GM12864 (cell line): Measurements from ENCODE around the gene ANO10.
"Not testable (repeated sequence)": the region's sequence is repeated elsewhere in the genome, so short reads cannot be mapped to it uniquely, and the experiment has no call there.

ENCODE experiments used
- DNase-seq: peaks from one replicate; pipeline ENCODE4 v3.0.0-alpha.2; 2011; ENCODE audit warnings: low read depth
- H3K4me3 ChIP-seq: 2 replicates; pipeline ENCODE4 v1.5.1; 2011; ENCODE audit warnings: mild to moderate bottlenecking, low read depth, low read length, control low read depth
- TF ChIP-seq, protein P1 (sequence below): IDR thresholded peaks from 2 replicates; pipeline ENCODE4 v1.5.1; 2011; ENCODE audit warnings: low read depth, mild to moderate bottlenecking, moderate library complexity, low read length, control low read depth, inconsistent platforms; ENCODE audit errors: missing control alignments

Gene ANO10, protein sequence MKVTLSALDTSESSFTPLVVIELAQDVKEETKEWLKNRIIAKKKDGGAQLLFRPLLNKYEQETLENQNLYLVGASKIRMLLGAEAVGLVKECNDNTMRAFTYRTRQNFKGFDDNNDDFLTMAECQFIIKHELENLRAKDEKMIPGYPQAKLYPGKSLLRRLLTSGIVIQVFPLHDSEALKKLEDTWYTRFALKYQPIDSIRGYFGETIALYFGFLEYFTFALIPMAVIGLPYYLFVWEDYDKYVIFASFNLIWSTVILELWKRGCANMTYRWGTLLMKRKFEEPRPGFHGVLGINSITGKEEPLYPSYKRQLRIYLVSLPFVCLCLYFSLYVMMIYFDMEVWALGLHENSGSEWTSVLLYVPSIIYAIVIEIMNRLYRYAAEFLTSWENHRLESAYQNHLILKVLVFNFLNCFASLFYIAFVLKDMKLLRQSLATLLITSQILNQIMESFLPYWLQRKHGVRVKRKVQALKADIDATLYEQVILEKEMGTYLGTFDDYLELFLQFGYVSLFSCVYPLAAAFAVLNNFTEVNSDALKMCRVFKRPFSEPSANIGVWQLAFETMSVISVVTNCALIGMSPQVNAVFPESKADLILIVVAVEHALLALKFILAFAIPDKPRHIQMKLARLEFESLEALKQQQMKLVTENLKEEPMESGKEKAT

DNA sequence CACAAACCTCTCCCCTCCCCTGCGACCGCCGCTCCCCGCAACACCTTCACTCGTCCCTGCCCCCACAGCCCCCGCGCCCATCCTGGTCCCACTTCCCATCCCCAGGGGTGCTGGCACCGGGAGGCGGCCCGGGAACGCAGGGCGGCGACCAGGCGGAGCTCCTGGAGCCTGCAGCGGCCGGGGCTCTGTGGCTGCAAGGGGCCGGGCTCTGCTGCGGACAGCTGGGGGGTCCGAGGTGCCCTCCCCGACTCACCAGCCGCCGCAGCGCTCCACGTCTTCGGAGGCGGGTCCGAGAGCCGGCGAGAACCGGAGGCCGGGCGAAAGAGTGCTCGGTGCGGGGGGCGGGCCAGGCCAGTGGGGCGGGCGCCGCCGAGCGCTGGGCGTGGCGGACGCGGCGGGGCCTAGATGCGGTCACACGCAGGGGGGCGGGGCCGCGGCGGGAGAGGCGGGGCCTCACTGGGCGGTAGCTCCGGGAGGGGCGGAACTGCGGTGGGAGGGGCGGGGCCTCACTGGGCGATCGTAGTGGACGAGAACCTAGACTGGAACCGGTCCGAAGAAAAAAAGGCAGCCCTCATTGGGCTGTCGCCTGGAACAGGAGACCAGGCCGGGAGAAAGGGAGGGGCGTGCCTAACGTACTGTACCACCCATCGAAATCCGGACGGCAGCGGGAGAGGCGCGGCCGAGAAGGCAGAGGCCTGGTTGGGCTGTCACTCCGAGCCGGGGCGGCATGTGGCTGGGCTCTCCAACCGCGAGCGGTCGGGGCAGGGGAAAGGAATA is at the start of gene ANO10:
TSS of gene ANO10 (minus strand) at position 356 of the 777 bp plus-strand sequence. CDS start 16,159 bp downstream, outside the sequence.
- TF ChIP-seq, protein P1, sequence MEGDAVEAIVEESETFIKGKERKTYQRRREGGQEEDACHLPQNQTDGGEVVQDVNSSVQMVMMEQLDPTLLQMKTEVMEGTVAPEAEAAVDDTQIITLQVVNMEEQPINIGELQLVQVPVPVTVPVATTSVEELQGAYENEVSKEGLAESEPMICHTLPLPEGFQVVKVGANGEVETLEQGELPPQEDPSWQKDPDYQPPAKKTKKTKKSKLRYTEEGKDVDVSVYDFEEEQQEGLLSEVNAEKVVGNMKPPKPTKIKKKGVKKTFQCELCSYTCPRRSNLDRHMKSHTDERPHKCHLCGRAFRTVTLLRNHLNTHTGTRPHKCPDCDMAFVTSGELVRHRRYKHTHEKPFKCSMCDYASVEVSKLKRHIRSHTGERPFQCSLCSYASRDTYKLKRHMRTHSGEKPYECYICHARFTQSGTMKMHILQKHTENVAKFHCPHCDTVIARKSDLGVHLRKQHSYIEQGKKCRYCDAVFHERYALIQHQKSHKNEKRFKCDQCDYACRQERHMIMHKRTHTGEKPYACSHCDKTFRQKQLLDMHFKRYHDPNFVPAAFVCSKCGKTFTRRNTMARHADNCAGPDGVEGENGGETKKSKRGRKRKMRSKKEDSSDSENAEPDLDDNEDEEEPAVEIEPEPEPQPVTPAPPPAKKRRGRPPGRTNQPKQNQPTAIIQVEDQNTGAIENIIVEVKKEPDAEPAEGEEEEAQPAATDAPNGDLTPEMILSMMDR = no peak
- peak within 1 kb of the TSS; percentile 67 for H3K4me3 ChIP-seq
- DNase-seq = peak; percentile 90

DNA sequence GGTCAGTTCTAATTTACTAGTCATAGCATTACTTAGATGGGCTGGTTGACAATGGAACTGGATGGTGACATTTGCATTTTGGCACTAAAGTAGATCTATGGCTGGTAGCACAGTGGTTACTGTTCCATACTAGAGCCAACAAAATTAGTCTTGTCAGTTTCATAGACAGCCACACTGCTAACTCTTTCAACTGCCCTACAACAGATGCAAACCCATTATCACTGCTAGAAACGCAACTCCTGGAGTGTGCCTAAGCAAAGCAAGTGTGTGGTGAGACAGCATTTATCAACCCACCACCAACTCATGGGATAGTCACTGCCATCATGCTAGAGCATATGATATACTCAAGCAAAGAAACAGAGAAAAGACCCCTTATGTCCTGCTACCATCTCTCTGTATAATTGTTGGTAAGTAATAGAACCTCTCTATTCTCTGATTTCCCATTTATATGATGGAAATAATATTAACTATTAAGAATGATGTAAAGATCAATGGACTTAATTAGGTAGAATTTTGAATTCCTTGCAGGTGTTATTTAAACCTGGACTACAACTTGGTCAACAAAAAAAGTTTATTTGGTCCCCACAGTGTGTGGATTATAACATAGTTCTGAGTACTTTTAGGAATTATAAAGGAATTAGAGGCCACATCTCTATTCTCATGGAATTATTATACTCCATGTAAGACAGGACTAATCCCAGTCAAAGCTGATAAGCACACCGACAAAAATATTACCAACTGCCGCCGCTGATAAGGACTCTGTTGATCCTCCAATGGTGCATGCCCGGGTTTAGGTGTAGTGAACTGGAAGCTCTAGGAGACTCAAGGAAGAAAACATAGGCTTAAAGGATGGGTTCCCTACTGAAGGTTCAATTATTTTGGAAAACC is 49.1 kb upstream of the ANO10 start:
- TF ChIP-seq, protein P1 = no peak

DNA sequence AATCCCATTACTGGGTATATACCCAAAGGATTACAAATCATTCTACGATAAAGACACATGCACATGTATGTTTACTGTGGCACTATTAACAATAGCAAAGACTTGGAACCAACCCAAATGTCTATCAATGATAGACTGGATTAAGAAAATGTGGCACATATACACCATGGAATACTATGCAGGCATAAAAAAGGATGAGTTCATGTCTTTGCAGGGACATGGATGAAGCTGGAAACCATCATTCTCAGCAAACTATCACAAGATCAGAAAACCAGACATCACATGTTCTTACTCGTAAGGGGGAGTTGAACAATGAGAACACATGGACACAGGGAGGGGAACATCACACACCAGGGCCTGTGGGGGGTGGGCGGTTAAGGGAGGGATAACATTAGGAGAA is 43.2 kb upstream of the ANO10 start:
- not testable (repeated sequence) for H3K4me3 ChIP-seq, DNase-seq

More for the DNA sequence above, 49.1 kb upstream of the ANO10 start:
- no peak for DNase-seq
- no peak overlapping the region for H3K4me3 ChIP-seq

DNA sequence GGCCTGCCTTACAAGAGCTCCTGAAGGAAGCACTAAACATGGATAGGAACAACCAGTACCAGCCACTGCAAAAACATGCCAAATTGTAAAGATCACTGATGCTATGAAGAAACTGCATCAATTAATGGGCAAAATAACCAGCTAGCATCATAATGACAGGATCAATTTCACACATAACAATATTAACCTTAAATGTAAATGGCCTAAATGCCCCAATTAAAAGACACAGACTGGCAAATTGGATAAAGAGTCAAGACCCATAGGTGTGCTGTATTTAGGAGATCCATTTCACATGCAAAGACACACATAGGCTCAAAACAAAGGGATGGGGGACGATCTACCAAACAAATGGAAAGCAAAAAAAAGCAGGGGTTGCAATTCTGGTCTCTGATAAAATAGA is 39.6 kb upstream of the ANO10 start:
- H3K4me3 ChIP-seq = not testable (repeated sequence)

DNA sequence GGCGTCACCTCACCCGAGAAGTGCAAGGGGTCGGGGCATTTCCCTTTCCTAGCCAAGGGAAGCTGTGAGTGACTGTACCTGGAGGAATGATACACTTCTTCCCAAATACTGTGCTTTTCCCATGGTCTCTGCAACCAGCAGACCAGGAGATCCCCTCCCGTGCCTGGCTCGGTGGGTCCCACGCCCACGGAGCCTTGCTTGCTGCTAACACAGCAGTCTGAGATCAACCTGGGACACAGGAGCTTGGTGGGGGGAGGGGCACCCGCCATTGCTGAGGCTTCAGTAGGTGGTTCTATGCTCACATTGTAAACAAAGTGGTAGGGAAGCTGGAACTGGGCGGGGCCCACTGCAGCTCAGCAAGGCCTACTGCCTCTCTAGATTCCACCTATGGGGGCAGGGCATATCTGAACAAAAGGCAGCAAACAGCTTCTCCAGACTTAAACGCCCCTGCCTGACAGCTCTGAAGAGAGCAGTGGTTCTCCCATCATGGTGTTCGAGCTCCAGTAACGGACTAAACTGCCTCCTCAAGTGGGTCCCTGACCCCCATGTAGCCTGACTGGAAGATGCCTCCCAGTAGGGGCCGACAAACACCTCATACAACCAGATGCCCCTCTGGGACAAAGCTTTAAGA is 37.6 kb upstream of the ANO10 start:
- no peak overlapping the region for H3K4me3 ChIP-seq
- DNase-seq = no peak
- TF ChIP-seq, protein P1 = no peak

More for the DNA sequence above, 39.6 kb upstream of the ANO10 start:
- not testable (repeated sequence) for DNase-seq

DNA sequence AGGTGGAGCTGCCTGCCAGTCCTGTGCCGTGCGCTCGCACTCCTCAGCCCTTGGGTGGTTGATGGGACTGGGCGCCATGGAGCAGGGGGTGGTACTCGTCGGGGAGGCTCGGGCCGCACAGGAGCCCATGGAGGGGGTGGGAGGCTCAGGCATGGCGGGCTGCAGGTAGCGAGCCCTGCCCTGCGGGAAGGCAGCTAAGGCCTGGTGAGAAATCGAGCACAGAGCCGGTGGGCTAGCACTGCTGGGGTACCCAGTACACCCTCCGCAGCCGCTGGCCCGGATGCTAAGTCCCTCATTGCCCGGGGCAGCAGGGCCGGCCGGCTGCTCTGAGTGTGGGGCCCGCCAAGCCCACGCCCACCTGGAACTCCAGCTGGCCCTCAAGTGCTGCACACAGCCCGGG is 34.6 kb upstream of the ANO10 start:
- H3K4me3 ChIP-seq, DNase-seq: not testable (repeated sequence)

DNA sequence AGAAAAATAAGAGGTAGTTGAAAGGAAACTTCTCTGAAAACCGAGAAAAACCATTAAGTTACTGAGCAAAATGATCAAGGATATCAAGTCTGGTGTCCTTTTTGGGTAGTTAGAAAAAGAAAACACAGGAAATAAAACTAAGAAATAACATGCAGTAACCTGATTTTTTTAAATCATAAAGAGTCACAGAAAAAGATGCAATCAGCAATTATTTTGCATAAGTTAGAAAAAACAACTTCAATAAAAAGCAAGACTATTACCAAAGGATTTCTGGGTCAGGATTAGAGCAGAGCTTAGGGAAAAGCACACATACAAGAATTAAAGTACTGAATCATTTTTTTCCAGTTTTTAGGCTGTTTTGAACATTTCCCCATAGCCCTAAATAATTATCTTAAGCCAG is 28.5 kb upstream of the ANO10 start:
- DNase-seq = no peak
- TF ChIP-seq, protein P1 = no peak
- H3K4me3 ChIP-seq = no peak overlapping the region
